ENCODE results near the gene BSDC1. TPM values are rescaled to one million over a fixed set of nuclear protein-coding genes. Genes with fewer than 3 reads are reported as not detected.

The BSDC1 gene
- polyA plus RNA-seq, 1 donor from 2014 or later: 158 TPM

GRCh38 chr1:32321712-32322291 lies 72.4 kb downstream of the BSDC1 start:
- Histone ChIP-seq H3K4me2 (ENCODE audit: low read length) (no peak overlapping the region), H3K9me2 (ENCODE audit: insufficient read depth, low read length) (no peaks in the 10 kb centered on the region), H3K36me3 (ENCODE audit: insufficient read depth, low read length) (no peaks in the 10 kb centered on the region), H3K27me3 (ENCODE audit: insufficient read depth, low read depth, low read length) (no peaks in the 10 kb centered on the region), H3K4me3 (ENCODE audit: low read length) (no peak overlapping the region), H3K9me3 (ENCODE audit: low read length) (no peaks in the 10 kb centered on the region), H2AFZ (ENCODE audit: low read depth, low read length) (no peak overlapping the region), H3K79me2 (replicated peaks; ENCODE audit: insufficient read depth, low read length) (no peaks in the 10 kb centered on the region), H4K20me1 (ENCODE audit: insufficient read depth) (no peaks in the 10 kb centered on the region), H3K27ac (ENCODE audit: low read length) (no peak overlapping the region), H3K9ac (ENCODE audit: low read length) (no peak overlapping the region), H3F3A (ENCODE audit: insufficient read depth, low read length, poor library complexity, severe bottlenecking) (no peaks in the 10 kb centered on the region)
- TF ChIP-seq, protein P1, sequence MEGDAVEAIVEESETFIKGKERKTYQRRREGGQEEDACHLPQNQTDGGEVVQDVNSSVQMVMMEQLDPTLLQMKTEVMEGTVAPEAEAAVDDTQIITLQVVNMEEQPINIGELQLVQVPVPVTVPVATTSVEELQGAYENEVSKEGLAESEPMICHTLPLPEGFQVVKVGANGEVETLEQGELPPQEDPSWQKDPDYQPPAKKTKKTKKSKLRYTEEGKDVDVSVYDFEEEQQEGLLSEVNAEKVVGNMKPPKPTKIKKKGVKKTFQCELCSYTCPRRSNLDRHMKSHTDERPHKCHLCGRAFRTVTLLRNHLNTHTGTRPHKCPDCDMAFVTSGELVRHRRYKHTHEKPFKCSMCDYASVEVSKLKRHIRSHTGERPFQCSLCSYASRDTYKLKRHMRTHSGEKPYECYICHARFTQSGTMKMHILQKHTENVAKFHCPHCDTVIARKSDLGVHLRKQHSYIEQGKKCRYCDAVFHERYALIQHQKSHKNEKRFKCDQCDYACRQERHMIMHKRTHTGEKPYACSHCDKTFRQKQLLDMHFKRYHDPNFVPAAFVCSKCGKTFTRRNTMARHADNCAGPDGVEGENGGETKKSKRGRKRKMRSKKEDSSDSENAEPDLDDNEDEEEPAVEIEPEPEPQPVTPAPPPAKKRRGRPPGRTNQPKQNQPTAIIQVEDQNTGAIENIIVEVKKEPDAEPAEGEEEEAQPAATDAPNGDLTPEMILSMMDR (IDR thresholded peaks at IDR 0.05; ENCODE audit: poor library complexity, severe bottlenecking): no peak
- TF ChIP-seq RAD21 (conservative IDR thresholded peaks at IDR 0.05): no peak
- TF ChIP-seq MXI1 (conservative IDR thresholded peaks at IDR 0.05; ENCODE audit: poor library complexity, severe bottlenecking): no peak
- TF ChIP-seq POLR2AphosphoS5 (IDR thresholded peaks at IDR 0.05): no peak
- TF ChIP-seq REST (IDR thresholded peaks at IDR 0.05; ENCODE audit: borderline replicate concordance): no peak
- TF ChIP-seq EP300 (conservative IDR thresholded peaks at IDR 0.05; ENCODE audit: poor library complexity, severe bottlenecking): no peak
- no peak for TF ChIP-seq SMC3 (conservative IDR thresholded peaks at IDR 0.05; ENCODE audit: poor library complexity)
- no peak for TF ChIP-seq TAF1 (IDR thresholded peaks at IDR 0.05; ENCODE audit: low read depth)
- TF ChIP-seq EZH2 (IDR thresholded peaks at IDR 0.05; ENCODE audit: borderline replicate concordance, insufficient read depth, low read length, poor library complexity, severe bottlenecking): no peak

- no peak overlapping the region for H3K4me2 ChIP-seq (ENCODE audit: low read length)
- H3K9me2 ChIP-seq (ENCODE audit: insufficient read depth, low read length): no peaks in the 10 kb centered on the region
- no peaks in the 10 kb centered on the region for H3F3A ChIP-seq (ENCODE audit: insufficient read depth, low read length, poor library complexity, severe bottlenecking)
- no peaks in the 10 kb centered on the region for H3K27me3 ChIP-seq (ENCODE audit: insufficient read depth, low read depth, low read length)
- no peak overlapping the region for H3K9ac ChIP-seq (ENCODE audit: low read length)
- H3K36me3 ChIP-seq (ENCODE audit: insufficient read depth, low read length): no peaks in the 10 kb centered on the region
- no peaks in the 10 kb centered on the region for H3K79me2 ChIP-seq (replicated peaks; ENCODE audit: insufficient read depth, low read length)
- no peaks in the 10 kb centered on the region for H4K20me1 ChIP-seq (ENCODE audit: insufficient read depth)
- no peak overlapping the region for H3K27ac ChIP-seq (ENCODE audit: low read length)
- H3K9me3 ChIP-seq (ENCODE audit: low read length): no peaks in the 10 kb centered on the region
- no peak overlapping the region for H3K4me3 ChIP-seq (ENCODE audit: low read length)
- TF ChIP-seq, protein P1 (IDR thresholded peaks at IDR 0.05; ENCODE audit: poor library complexity, severe bottlenecking): no peak
- no peak for TF ChIP-seq SMC3 (conservative IDR thresholded peaks at IDR 0.05; ENCODE audit: poor library complexity)
- H2AFZ ChIP-seq (ENCODE audit: low read depth, low read length): no peak overlapping the region
Measured at GRCh38 chr1:32318127-32318869, 75.9 kb downstream of the BSDC1 start.
